ENCODE data around the gene PTPRZ1. TPM values are rescaled to one million over a fixed set of nuclear protein-coding genes. Genes with fewer than 3 reads are reported as not detected.

Gene PTPRZ1
- total RNA-seq, 2 donors from 2014 or later, result 0.12 to 1.1 TPM

DNA sequence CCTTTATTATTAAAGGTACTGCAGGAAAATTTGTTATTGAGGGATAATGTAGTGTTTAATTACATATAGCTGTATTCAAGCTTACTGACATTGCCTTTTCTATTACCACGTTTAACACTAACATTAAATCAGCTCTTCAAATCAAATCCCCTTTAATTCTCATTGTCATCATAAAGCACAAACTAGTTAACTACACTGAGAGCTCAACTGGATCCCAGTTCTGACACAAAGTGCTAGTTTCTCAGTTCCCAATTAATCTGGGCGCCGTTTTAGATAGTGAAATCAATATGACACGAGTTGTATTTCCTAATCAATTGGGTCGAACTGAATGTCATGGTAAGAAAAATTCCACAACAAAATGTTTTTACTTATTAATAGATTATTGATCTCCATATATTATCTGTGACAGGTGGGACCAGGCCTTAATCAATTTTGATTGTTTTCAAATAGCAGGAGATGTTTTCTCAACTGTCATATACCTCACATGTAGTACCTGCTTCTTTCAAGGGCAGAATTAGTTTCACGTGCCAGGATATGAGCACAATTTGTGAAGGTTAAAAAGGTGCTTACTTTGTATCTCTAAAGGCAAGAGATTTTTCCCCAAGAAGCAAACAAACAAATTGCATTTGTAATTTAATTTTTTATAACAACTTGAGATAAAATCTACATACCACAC lies 200.1 kb downstream of the PTPRZ1 start:
- no peak for ATAC-seq
- intact Hi-C loops (cut with DNase I, micrococcal nuclease), result no loop called here

GRCh38 chr7:122073635-122074034 lies 200.7 kb downstream of the PTPRZ1 start:
- intact Hi-C loops (cut with DNase I, micrococcal nuclease), result no loop called here
- DNase-seq (no peak), ATAC-seq (no peak)

More for the DNA sequence above, 200.1 kb downstream of the PTPRZ1 start:
- DNase-seq, result no peak

DNA sequence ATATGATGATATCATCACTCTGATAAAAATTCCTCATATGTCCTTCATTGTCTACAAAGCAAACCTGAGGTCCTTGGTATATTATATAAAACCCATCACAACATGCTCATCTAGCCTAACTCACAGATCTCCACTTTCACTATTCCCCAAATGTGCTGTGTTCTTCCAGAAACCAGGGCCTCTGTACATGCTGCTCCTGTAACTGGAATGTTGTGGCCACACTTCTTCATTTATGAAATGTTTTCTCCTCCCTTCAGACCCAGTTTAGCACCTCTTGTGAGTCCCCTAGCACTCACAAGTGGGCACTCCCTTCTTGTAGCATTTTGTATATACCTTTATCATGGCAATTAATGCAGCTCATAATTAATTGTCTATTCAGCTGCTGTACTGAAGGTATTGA lies 209.2 kb downstream of the PTPRZ1 start:
- ATAC-seq, result no peak
- intact Hi-C loops (cut with DNase I, micrococcal nuclease), result no loop called here
- no peak for DNase-seq

DNA sequence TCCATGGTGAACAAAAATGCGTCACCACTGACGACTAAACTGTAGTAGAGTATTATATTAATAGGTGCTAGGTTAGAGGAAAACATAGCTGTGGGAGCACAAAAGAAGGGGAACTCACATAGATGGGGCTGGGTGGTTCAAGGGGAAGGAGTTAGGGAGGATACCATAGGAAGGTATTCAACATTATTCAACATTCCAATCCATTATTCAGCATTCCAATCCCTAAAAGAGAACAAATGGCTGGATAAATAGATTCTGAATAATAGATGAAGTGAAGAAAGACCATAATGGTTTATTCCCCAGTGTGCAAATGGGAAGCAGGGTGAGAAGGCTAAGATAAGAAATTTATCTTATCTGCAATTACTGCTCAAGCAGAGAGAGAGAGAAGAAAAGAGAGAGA lies 209.7 kb downstream of the PTPRZ1 start:
- ATAC-seq (no peak), DNase-seq (no peak)
- intact Hi-C loops (cut with DNase I, micrococcal nuclease), result no loop called here

- intact Hi-C loops (cut with DNase I, micrococcal nuclease), result no loop called here
- ATAC-seq (peak; percentile 61), DNase-seq (peak; percentile 28 to 73)
These were observed 220.2 kb downstream of the PTPRZ1 start for GRCh38 chr7:122092964-122093797.

- intact Hi-C loops (cut with DNase I, micrococcal nuclease), result no loop called here
- no peak for DNase-seq
- ATAC-seq, result no peak
These were observed 221.6 kb downstream of the PTPRZ1 start for GRCh38 chr7:122094549-122094948.

DNA sequence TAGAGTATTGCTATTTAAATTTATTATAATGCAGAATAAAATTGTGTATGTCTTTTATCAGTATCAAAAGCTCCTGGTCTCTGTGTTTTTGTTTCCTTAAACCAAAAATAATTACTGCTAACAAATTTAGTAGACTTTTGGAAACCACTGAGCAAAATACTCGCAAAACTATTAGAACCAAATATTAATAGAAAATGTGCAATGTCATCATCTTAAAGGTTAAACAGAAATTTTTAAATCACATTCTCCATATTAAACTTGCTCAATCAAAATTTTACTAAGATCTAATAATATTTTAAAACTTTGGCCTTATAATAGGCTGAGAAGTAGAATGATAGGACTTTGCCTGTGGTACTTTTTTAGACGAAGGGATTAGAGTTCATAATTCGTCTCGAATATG lies 222.7 kb downstream of the PTPRZ1 start:
- intact Hi-C loops (cut with DNase I, micrococcal nuclease), result no loop called here
- ATAC-seq (no peak), DNase-seq (no peak)

DNA sequence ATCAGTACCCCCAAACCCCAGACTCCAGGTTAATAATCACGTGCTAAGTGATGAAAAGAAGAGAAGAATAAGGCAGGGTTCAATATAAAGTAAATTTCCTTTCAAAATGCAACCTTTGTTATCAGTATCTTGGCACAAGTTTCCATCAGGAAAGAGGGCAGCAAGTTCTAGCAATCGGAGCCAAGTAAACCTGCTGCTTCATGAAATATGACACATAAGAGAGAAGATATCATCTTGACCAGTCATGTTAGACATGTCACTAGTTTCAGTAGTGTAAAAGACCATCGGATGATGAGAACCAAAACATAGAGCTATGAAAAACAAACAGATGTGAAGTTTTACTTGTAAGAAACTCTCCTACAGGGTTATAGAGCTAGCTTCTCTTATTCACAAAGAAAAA lies 227.1 kb downstream of the PTPRZ1 start:
- no peak for DNase-seq
- intact Hi-C loops (cut with DNase I, micrococcal nuclease), result no loop called here
- no peak for ATAC-seq

DNA sequence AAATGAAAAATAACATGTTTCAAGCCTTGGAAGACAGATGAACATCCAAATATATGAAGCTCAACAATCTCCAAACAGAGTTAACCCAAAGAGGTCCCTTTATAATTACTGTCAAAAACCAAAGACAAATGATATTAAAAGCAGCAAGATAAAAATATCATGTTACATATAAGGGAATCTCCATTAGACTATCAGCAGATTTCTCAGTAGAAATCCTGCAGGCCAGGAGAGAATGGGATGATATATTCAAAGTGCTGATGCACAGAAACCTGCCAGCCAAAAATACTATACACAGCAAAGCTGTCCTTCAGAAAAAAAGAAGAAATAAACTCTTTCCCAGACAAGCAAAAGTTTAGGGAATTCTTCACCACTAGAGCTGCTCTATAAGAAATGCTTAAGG lies 230.1 kb downstream of the PTPRZ1 start:
- intact Hi-C loops (cut with DNase I, micrococcal nuclease), result no loop called here
- DNase-seq (no peak), ATAC-seq (no peak)

Measured in left colon (tissue), 2 donors.